ENCODE measurements around the gene TP53TG3B.
"Not testable (repeated sequence)": the region's sequence is repeated elsewhere in the genome, so short reads cannot be mapped to it uniquely, and the experiment has no call there.

TP53TG3B gene

GRCh38 chr16:33360541-33360940 lies at the start of gene TP53TG3B:
TP53TG3B (plus strand) TSS chr16:33360841; CDS start chr16:33360909, 68 bp downstream.
- DNase-seq (ENCODE audit: low read depth, low spot score) = not testable (repeated sequence)

- DNase-seq (ENCODE audit: low read depth, low spot score) = not testable (repeated sequence)
Observed at GRCh38 chr16:33336226-33337012, 24.2 kb upstream of the TP53TG3B start.

- DNase-seq (ENCODE audit: low read depth, low spot score) = not testable (repeated sequence)
Observed at GRCh38 chr16:33337627-33338542, 22.8 kb upstream of the TP53TG3B start.

GRCh38 chr16:33338543-33338951 lies 22.1 kb upstream of the TP53TG3B start:
- not testable (repeated sequence) for DNase-seq (ENCODE audit: low read depth, low spot score)

GRCh38 chr16:33339093-33340061 lies 21.3 kb upstream of the TP53TG3B start:
- not testable (repeated sequence) for DNase-seq (ENCODE audit: low read depth, low spot score)

Data from smooth muscle cell of the brain vasculature (primary cell).